Gastroesophageal sphincter (tissue), 3 donors: ENCODE measurements around the gene MTUS2.

Source experiments
- POLR2AphosphoS5 ChIP-seq: sonication (generic); formaldehyde crosslinking; IDR thresholded peaks from one replicate; pipeline ENCODE4 v1.6.1; 2017; ENCODE audit warnings: antibody characterized with exemption
- TF ChIP-seq, protein P1 (sequence below), 4 experiments: fragments of 200-600 bp in 2 of 4; fragments of 450-650 bp in 2 of 4; sonication (generic) in 1 of 4; IDR thresholded peaks; one replicate each; pipeline ENCODE4 v1.5.1; 2017 to 2019; ENCODE audit warnings: antibody characterized with exemption in 4 of 4, mild to moderate bottlenecking in 2 of 4, moderate library complexity in 2 of 4

- no peak for TF ChIP-seq POLR2AphosphoS5
- TF ChIP-seq, protein P1, sequence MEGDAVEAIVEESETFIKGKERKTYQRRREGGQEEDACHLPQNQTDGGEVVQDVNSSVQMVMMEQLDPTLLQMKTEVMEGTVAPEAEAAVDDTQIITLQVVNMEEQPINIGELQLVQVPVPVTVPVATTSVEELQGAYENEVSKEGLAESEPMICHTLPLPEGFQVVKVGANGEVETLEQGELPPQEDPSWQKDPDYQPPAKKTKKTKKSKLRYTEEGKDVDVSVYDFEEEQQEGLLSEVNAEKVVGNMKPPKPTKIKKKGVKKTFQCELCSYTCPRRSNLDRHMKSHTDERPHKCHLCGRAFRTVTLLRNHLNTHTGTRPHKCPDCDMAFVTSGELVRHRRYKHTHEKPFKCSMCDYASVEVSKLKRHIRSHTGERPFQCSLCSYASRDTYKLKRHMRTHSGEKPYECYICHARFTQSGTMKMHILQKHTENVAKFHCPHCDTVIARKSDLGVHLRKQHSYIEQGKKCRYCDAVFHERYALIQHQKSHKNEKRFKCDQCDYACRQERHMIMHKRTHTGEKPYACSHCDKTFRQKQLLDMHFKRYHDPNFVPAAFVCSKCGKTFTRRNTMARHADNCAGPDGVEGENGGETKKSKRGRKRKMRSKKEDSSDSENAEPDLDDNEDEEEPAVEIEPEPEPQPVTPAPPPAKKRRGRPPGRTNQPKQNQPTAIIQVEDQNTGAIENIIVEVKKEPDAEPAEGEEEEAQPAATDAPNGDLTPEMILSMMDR (IDR thresholded peaks at IDR 0.05), result no peak
These were observed 23.2 kb upstream of the MTUS2 start for GRCh38 chr13:28796938-28797257.
